ENCODE data around the gene ADGRG1.
A peak's percentile ranks its signal among the peaks of the same experiment; 100 is the strongest.

Gene ADGRG1

GRCh38 chr16:57637424-57637823 lies 9.0 kb downstream of the ADGRG1 start:
- no peak for DNase-seq

- no peak for DNase-seq
Observed at GRCh38 chr16:57637965-57638364, 9.5 kb downstream of the ADGRG1 start.

GRCh38 chr16:57638381-57638780 lies 10.0 kb downstream of the ADGRG1 start:
- DNase-seq, result no peak

DNA sequence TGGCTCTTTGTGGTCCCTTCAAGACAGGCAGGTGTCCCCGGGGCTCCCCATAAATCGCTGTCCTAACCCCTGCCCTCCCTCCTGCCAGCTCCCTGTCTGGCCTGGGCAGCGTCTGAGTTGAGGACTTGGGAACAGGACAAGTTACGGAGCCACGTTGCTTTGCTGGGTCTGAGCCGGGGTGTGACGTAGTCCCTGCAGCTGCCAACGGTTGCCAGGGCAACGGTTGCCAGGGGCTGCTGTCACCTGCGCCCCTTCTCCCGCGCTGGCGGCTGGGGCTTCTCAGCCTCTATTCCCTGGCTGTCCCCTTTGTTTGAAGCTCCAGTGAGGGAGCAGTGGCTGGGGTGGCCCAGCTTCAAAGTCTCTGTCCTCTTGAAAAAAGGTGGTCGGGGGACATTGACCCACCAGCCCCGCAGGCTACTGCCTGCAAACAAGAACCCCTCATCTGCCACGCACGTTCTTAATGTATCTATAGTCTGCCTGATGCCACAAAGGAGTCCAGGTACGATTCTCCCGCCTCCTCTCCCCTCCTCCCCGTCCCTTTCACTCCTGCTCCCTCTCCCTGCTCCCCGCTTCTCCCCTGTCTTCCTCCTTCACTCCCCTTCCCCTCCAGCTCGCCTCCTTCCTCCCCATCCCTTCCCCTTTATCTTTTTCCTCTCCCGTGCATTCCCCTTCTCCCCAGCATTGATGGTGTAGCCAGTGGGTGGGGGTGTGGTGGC lies 10.9 kb downstream of the ADGRG1 start:
- no peak for DNase-seq

DNA sequence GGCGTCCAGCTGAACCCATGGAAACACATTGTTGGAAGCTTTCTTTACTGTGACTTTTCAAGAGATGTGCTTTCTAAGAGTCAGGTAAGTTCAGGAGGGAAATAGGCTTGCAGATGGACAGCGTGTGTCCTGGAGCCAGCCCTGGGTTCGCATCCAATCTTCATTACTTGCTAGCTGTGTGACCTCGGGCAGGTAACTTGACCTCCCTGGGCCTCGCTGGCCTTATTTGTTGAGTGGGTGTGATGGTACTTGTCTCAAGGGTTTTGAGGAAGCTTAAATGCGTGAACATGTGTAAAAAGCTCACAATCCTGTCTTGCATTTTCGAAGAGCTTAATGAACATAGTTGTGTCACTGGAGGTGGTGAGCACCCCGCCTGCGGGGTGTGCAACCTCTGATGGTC lies 11.8 kb downstream of the ADGRG1 start:
- DNase-seq, result no peak

DNA sequence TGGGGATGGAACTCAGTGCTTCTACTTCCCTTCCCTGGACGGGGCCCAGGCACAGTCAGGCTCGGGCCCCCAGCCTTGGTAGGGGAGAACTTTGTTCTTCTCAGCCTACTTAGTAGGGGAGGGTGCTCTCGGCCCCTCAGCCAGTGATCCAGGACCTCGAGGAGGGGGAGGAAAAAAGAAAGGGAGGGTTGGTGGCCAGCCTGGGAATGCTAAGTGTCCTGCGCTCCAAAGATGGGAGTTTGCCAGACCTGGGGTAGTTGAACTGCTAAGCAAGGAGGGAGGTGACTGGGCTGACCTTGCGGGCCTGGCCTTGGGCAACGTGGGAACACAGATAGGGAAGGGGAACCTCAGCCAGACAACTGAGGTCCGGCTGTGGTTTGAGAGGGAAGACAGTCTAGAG lies 12.2 kb downstream of the ADGRG1 start:
- DNase-seq, result no peak

GRCh38 chr16:57642160-57643135 lies 14.0 kb downstream of the ADGRG1 start:
- DNase-seq, result no peak

DNA sequence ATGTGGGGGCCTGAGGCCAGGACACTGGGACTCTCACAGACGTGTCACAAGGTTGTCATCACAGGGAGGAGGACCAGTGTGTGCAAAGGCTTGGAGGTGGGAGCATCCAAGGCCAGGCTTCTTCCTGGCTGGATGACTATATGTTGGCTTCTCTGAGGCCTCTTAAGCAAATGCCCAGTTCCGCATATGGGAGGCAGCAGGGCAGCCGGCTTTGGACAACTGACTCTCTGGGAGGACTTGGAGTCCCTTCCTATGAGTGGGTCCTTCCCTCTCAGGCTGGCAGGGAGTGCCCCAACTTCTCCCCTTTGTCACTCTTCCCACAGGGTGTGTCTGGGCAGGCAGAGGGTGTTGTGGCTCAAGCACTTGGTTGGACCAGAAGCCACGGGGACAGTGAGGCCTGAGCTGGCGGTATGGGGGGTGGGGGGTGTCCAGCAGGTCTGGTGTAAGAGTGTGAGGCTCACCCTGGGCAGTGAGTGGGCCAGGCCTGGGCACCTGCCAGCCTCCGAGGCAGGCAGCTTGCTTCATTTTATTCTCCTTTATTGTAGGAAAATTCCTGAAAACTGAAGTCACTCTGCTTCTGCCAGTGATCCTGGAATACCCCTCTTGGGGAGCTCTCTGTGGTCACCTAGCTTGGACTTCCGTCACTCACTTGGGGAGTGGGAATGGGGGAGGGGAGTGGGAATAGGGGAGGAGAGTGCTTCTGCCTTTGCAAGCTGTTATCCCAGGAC lies 14.9 kb downstream of the ADGRG1 start:
- no peak for DNase-seq

DNA sequence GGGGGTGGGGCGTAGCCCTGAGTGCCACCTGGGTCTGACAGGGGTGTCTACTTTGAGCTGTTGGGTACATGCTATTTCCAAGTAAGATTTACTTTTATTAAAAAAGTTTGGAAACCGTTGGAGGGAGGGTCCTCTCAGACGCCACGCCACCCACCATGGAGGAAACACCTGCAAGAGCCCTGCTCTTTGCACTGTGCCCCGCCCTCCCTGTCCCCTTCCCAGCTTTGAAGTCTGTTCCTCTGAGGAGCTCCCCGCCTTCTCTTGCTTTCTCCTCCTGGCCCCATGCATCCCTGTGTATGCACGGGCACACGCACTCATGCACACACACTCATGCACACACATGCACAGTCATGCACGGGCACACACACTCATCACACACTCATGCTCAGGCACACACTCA lies 15.5 kb downstream of the ADGRG1 start:
- DNase-seq, result no peak

GRCh38 chr16:57644383-57645014 lies 16.1 kb downstream of the ADGRG1 start:
- no peak for DNase-seq

DNA sequence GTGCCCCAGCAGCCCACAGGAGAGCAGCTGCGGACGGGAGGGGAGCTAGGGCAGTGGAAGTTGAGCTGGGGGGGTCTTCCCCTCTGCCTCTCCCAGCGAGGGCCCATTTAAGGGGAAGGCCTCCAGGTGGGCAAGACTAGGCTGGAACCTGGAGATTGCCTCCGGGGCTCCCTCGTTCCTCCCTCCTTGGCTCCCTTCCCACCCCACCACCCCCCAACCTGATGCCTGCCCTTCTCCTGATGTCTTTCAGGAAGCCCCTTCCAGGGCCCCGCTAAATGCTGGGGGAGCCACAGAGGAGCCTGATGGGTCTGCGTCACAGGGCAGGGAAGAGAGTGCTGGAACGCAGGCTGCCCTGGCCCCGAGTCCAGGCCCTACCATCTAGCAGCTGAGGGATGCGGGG lies 16.7 kb downstream of the ADGRG1 start:
- DNase-seq, result no peak

GRCh38 chr16:57645691-57646387 lies 17.4 kb downstream of the ADGRG1 start:
- no peak for DNase-seq

DNA sequence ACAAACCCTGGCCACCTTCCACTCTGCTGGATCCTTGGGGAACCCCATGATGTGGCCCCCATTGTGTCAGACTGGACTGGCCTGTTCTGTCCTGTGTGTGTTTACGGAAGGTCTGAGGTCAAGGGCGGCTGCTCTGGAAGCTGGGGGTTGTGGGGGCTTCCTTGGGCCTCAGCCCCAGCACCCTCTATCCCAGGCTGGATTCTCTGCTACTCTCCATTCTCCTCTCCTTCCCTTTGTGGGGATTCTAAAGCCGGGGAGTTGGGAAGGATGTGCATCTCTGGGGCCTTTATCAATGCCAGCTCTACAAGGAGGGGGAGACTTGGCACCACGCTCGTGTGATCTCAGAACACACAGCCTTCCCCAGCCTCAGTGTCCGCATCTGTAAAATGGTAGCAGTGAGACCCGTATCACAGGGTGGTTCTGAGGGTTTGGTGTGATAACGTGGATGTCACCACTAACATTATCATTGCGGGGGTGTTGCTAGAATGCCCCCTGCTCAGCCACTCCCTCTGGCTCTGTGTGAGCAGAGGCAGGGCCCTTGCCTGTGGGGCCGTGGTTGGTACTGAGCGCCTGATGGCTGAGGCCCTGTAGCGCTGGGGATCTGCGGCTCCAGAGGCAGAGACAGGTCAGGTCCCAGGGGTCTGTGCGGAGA lies 18.1 kb downstream of the ADGRG1 start:
- DNase-seq, result no peak

DNA sequence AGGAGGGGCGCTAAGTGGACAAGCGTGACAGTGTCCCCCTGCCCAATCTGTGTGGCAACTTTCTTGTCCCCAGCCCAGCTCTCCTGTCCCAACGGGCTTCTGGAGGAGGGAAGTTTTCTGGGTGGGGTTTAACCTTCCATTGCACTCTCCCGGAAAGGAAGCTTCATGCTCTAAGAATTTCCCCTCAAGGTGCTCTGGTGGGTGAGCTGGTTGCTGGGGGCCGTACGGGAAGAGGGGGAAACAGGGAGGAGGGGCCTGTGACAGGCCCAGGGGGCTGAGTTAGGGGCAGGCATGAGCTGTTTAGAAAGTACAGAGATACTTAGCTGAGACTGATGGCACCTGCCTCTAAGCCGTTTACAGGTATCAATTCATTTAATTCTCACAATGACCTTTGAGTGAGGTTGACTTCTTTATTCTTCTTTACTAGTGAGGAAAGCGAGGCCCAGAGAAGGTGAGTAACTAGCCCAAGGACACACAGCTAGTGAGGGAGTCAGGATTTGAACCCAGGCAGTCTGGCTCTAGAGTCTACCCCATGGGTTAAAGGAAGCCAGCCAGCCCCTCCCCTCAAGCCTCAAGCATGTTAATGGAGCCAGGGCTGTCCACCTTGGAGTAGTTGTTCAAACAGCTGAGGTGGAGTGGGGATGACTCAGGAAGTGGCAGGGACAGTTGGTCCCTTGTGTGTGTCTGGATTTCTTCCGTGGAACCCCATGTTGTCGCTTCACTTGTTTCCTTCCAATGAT lies 18.9 kb downstream of the ADGRG1 start:
- no peak for DNase-seq

DNA sequence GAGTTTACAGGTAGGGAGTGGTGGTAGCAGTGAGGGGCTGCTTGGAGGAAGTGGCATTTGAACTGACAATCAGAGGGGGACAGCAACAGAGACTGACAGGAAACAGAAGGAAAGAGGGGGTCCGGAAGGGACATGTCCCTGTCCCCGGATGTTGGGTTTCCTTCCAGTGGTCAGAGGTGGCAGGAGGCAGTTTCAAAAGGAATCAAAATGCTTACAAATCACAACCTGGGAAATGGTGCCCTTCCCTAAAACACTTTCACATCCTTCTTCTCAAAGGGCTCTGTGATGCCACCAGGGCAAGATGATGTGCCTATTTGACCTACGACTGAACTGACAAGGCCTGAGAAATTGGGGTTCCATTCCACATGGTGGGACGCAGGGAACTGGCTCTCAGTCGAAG lies 19.7 kb downstream of the ADGRG1 start:
- no peak for DNase-seq

GRCh38 chr16:57648581-57649442 lies 20.4 kb downstream of the ADGRG1 start:
- DNase-seq, result peak; percentile 74 to 77 (median 76)

- DNase-seq, result no peak
Observed at GRCh38 chr16:57649443-57649751, 21.0 kb downstream of the ADGRG1 start.

DNA sequence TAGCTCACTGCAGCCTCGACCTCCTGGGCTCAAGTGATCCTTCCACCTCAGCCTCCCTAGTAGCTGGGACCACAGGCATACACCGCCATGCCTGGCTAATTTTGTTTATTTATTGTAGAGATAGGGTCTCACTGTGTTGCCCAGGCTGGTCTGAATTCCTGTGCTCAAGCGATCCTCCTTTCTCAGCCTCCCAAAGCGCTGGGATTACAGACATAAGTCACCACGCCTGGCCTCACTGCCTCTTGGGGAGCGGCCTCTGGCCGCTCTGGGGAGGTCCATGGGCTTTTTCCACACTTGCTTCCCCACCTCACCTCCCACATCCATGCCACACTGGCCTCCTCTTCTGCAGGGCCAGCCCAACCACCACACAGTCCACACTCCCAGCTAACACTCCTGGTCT lies 21.4 kb downstream of the ADGRG1 start:
- DNase-seq, result no peak

- no peak for DNase-seq
Observed at GRCh38 chr16:57651344-57652333, 23.2 kb downstream of the ADGRG1 start.

Data from activated naive CD4-positive, alpha-beta T cell (primary cell).